Trophoblast cell (in vitro differentiated cells and primary cell): ENCODE measurements around the gene MAN1A1.
A peak's percentile ranks its signal among the peaks of the same experiment; 100 is the strongest.

ENCODE experiments used
- DNase-seq, 2 donors: peaks; one replicate each; pipeline ENCODE4 v3.0.0-alpha.2; 2016
- H2AFZ ChIP-seq: 2 replicates; pipeline ENCODE4 v1.6.1; 2013; ENCODE audit warnings: low read length, moderate library complexity, mild to moderate bottlenecking; ENCODE audit not compliant: insufficient read depth, poor library complexity
- H2AK5ac ChIP-seq: 2 replicates; pipeline ENCODE4 v1.6.1; 2013; ENCODE audit warnings: mild to moderate bottlenecking, low read length
- H2BK120ac ChIP-seq: 2 replicates; pipeline ENCODE4 v1.6.1; 2013; ENCODE audit warnings: low read length, mild to moderate bottlenecking, moderate library complexity; ENCODE audit not compliant: insufficient read depth, poor library complexity
- H2BK12ac ChIP-seq: 2 replicates; pipeline ENCODE4 v1.6.1; 2013; ENCODE audit warnings: mild to moderate bottlenecking, low read length, moderate library complexity
- H2BK5ac ChIP-seq: 2 replicates; pipeline ENCODE4 v1.6.1; 2013; ENCODE audit warnings: low read length, low read depth, moderate library complexity, mild to moderate bottlenecking; ENCODE audit not compliant: poor library complexity
- H3K14ac ChIP-seq: 2 replicates; pipeline ENCODE4 v1.6.1; 2013; ENCODE audit warnings: mild to moderate bottlenecking, low read length
- H3K18ac ChIP-seq: 2 replicates; pipeline ENCODE4 v1.6.1; 2013; ENCODE audit warnings: mild to moderate bottlenecking, low read length
- H3K23ac ChIP-seq: 2 replicates; pipeline ENCODE4 v1.6.1; 2013; ENCODE audit warnings: low read length
- H3K27ac ChIP-seq: 2 replicates; pipeline ENCODE4 v1.5.1; 2013; ENCODE audit warnings: low read depth, mild to moderate bottlenecking, inconsistent platforms, low read length, moderate library complexity
- H3K27me3 ChIP-seq: 2 replicates; pipeline ENCODE4 v1.6.1; 2013; ENCODE audit warnings: inconsistent platforms, mild to moderate bottlenecking, low read length, moderate library complexity; ENCODE audit not compliant: insufficient read depth
- H3K36me3 ChIP-seq, 2 experiments: 1 replicate in 1 of 2; 2 replicates in 1 of 2; pipeline ENCODE4 v1.6.1; 2013; ENCODE audit warnings: low read length in 2 of 2, mild to moderate bottlenecking in 2 of 2, moderate library complexity in 1 of 2; ENCODE audit not compliant: insufficient read depth in 2 of 2, control insufficient read depth in 1 of 2
- H3K4ac ChIP-seq: 2 replicates; pipeline ENCODE4 v1.6.1; 2013; ENCODE audit warnings: low read depth, mild to moderate bottlenecking, low read length, moderate library complexity
- H3K4me1 ChIP-seq, 2 experiments: 1 replicate in 1 of 2; 2 replicates in 1 of 2; pipeline ENCODE4 v1.6.1; 2013; ENCODE audit warnings: low read length in 2 of 2, mild to moderate bottlenecking in 2 of 2, moderate library complexity in 1 of 2; ENCODE audit not compliant: insufficient read depth in 2 of 2, control insufficient read depth in 1 of 2
- H3K4me2 ChIP-seq: 2 replicates; pipeline ENCODE4 v1.6.1; 2013; ENCODE audit warnings: inconsistent platforms, mild to moderate bottlenecking, low read length, moderate library complexity
- H3K4me3 ChIP-seq: 2 replicates; pipeline ENCODE4 v1.5.1; 2013; ENCODE audit warnings: mild to moderate bottlenecking, low read depth, low read length, inconsistent platforms
- H3K79me1 ChIP-seq: one replicate; pipeline ENCODE4 v1.6.1; 2013; ENCODE audit warnings: low read length
- H3K79me2 ChIP-seq: 2 replicates; pipeline ENCODE4 v1.6.1; 2013; ENCODE audit warnings: low read length, mild to moderate bottlenecking; ENCODE audit not compliant: control insufficient read depth, insufficient read depth, poor library complexity
- H3K9ac ChIP-seq: 2 replicates; pipeline ENCODE4 v1.6.1; 2013; ENCODE audit warnings: mild to moderate bottlenecking, low read length
- H3K9me3 ChIP-seq: 2 replicates; pipeline ENCODE4 v1.6.1; 2013; ENCODE audit warnings: low read depth, mild to moderate bottlenecking, control low read depth, inconsistent platforms, low read length; ENCODE audit not compliant: insufficient read depth
- H4K12ac ChIP-seq: 2 replicates; pipeline ENCODE4 v1.6.1; 2013; ENCODE audit warnings: low read depth, mild to moderate bottlenecking, low read length, moderate library complexity
- H4K8ac ChIP-seq: 2 replicates; pipeline ENCODE4 v1.6.1; 2013; ENCODE audit warnings: low read depth, mild to moderate bottlenecking, low read length, moderate library complexity
- H4K91ac ChIP-seq: one replicate; pipeline ENCODE4 v1.6.1; 2013; ENCODE audit warnings: low read depth, mild to moderate bottlenecking, low read length, moderate library complexity
- WGBS: extraction: QIAGEN DNeasy Blood & Tissue Kit; methylation state at CpG from one replicate; pipeline ENCODE4 v1.1.7; 2013; ENCODE audit warnings: missing lambda C conversion rate; ENCODE audit not compliant: insufficient read length, insufficient coverage; ENCODE audit errors: extremely low coverage; 5-methylcytosine and 5-hydroxymethylcytosine counted together

MAN1A1 gene

DNA sequence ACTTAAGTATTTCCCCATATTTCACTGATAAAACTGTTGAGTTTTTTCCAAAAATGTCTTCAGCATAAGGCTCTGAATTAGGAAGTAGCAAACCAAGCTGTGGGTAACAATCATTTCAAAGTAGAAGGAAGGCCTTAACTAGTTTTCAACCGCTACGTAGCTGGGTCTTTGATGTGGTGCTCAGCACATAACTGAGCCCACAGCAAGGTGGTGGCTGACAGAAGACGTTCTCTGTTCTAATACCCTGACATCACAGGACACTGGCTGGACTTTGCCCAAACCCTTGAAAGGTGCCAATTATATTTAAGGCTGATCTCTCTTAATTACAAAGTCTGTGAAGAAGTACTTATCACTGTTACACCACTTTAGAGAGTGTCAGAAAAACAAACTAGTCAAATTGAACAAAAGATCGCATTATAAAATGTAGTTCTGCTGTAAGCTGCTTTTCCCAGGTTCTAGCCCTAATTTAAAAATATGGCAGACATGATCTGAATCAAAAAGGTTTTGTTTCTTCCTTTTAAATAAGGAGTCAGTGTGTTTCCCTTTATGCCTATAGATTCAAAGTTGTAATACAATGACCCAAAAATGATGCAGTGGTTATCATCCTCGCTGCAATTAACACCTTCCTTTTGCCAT lies 26.7 kb downstream of the MAN1A1 start:
- peaks cover 0 to 6% of the 10 kb centered on the region in 2 experiments for H3K36me3 ChIP-seq
- H3K4me2 ChIP-seq = no peak overlapping the region
- no peak overlapping the region for H3K27ac ChIP-seq
- H4K12ac ChIP-seq = no peak overlapping the region
- no peak overlapping the region for H2BK120ac ChIP-seq
- H3K4me1 ChIP-seq = peaks cover 0 to 2% of the 10 kb centered on the region in 2 experiments
- H3K79me2 ChIP-seq = no peaks in the 10 kb centered on the region
- H3K14ac ChIP-seq = no peak overlapping the region
- no peak for DNase-seq
- H3K4ac ChIP-seq = no peak overlapping the region
- H2AFZ ChIP-seq = no peak overlapping the region
- H4K8ac ChIP-seq = no peak overlapping the region
- H3K23ac ChIP-seq = peak overlapping the region; percentile 40
- H3K27me3 ChIP-seq = no peaks in the 10 kb centered on the region
- no peak overlapping the region for H2BK5ac ChIP-seq
- no peak overlapping the region for H4K91ac ChIP-seq
- H3K9ac ChIP-seq = peak overlapping the region; percentile 10
- H3K9me3 ChIP-seq = no peaks in the 10 kb centered on the region
- H3K18ac ChIP-seq = no peak overlapping the region
- H3K4me3 ChIP-seq = no peak overlapping the region
- H3K79me1 ChIP-seq = no peaks in the 10 kb centered on the region
- no CpG with 5 or more reads among the region's 5 CpGs for WGBS
- H2BK12ac ChIP-seq = no peak overlapping the region
- H2AK5ac ChIP-seq = no peak overlapping the region

DNA sequence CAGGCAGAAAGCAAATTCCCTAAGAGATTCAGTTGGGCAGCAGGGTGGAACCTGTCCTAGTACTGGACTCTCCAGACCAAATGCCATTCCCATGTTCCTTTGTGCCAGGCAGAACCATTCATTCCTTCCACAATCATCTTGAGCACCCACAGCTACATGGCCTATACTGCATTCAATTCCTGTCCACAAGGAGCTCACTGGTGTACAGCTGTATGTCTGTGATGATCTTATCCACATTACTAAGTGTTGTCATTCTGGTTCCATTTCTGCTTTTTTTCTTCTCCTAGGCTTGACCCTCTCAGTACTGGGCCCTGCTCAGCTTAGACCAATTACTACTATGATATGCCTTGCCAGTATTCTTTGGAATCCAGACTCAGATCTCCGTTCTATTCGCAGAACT lies 27.5 kb downstream of the MAN1A1 start:
- no peak overlapping the region for H3K27ac ChIP-seq
- no peak for DNase-seq
- H3K4me3 ChIP-seq = no peak overlapping the region
- no peak overlapping the region for H3K4ac ChIP-seq
- H3K14ac ChIP-seq = no peak overlapping the region
- no peak overlapping the region for H3K9ac ChIP-seq
- no peak overlapping the region for H4K12ac ChIP-seq
- no peak overlapping the region for H4K91ac ChIP-seq
- no peaks in the 10 kb centered on the region for H3K27me3 ChIP-seq
- no peak overlapping the region for H2AFZ ChIP-seq
- no peaks in the 10 kb centered on the region for H3K79me2 ChIP-seq
- no peak overlapping the region for H3K18ac ChIP-seq
- peak overlapping the region; percentile 69 for H3K23ac ChIP-seq
- H2BK5ac ChIP-seq = no peak overlapping the region
- H4K8ac ChIP-seq = no peak overlapping the region
- H3K79me1 ChIP-seq = no peaks in the 10 kb centered on the region
- no peak overlapping the region for H2BK120ac ChIP-seq
- H3K36me3 ChIP-seq = peaks cover 0 to 6% of the 10 kb centered on the region in 2 experiments
- no peak overlapping the region for H3K4me2 ChIP-seq
- H3K9me3 ChIP-seq = no peaks in the 10 kb centered on the region
- WGBS = no CpG with 5 or more reads among the region's 2 CpGs
- no peak overlapping the region for H2BK12ac ChIP-seq
- H3K4me1 ChIP-seq = peaks cover 0 to 2% of the 10 kb centered on the region in 2 experiments
- no peak overlapping the region for H2AK5ac ChIP-seq

DNA sequence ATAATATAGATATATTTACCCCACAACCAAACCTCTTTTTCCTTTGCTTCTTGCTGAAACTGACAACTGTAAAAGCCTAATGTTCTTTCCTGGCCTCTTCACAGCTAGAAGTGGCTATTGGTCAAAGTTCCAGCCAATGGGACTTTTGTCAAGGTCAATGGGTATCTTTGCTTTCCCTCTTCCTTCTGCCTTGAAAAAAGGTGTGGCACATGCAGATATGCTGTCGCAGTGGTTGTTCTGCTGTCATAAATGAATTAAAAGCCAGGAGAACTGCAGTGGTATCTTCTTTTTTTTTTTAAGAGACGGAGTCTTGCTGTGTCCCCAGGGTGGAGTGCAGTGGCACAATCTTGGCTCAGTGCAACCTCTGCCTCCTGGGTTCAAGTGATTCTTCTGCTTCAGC lies 29.9 kb downstream of the MAN1A1 start:
- WGBS = no CpG with 5 or more reads among the region's 2 CpGs
- Histone ChIP-seq H4K12ac (no peak overlapping the region), H3K4me1 (no peaks in the 10 kb centered on the region), H2BK120ac (no peak overlapping the region), H3K27me3 (no peaks in the 10 kb centered on the region), H3K23ac (no peak overlapping the region), H4K91ac (no peak overlapping the region), H3K14ac (no peak overlapping the region), H2AK5ac (no peak overlapping the region), H3K27ac (no peak overlapping the region), H4K8ac (no peak overlapping the region), H2AFZ (no peak overlapping the region), H3K9ac (no peak overlapping the region), H3K4me3 (no peak overlapping the region), H2BK5ac (no peak overlapping the region), H2BK12ac (no peak overlapping the region), H3K9me3 (no peaks in the 10 kb centered on the region), H3K4me2 (no peak overlapping the region), H3K18ac (no peak overlapping the region), H3K36me3 (peaks cover 0 to 2% of the 10 kb centered on the region in 2 experiments), H3K4ac (no peak overlapping the region), H3K79me1 (no peaks in the 10 kb centered on the region), H3K79me2 (no peaks in the 10 kb centered on the region)
- no peak for DNase-seq

DNA sequence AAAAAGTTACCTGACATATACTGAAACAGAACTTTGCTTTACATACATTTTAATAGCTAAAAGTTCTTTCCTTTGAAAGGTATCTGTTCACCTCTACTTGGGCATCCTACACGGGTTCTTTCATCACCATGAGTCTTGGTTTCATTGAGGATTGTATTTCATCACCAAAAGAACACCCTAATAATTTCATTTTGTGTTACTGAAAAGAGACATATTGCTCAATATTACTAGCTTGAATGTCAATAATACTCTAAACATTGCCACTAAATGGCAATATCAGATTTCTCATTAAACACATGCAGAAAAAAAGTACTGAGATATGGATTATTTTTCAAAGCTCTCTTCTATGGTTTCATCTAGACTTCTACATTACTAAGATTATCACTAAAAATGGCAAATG lies 30.8 kb downstream of the MAN1A1 start:
- Histone ChIP-seq H2BK120ac (no peak overlapping the region), H3K27ac (no peak overlapping the region), H3K27me3 (no peaks in the 10 kb centered on the region), H3K18ac (no peak overlapping the region), H3K23ac (no peak overlapping the region), H4K91ac (no peak overlapping the region), H3K14ac (no peak overlapping the region), H4K8ac (no peak overlapping the region), H3K9ac (no peak overlapping the region), H3K36me3 (peaks cover 0 to 2% of the 10 kb centered on the region in 2 experiments), H3K4me2 (no peak overlapping the region), H3K4me3 (no peak overlapping the region), H3K4ac (no peak overlapping the region), H3K9me3 (no peaks in the 10 kb centered on the region), H3K4me1 (no peaks in the 10 kb centered on the region), H2AFZ (no peak overlapping the region), H4K12ac (no peak overlapping the region), H2BK12ac (no peak overlapping the region), H3K79me2 (no peaks in the 10 kb centered on the region), H3K79me1 (no peaks in the 10 kb centered on the region), H2AK5ac (no peak overlapping the region), H2BK5ac (no peak overlapping the region)
- no CpG with 5 or more reads among the region's 1 CpG for WGBS
- DNase-seq = no peak
